Ovary (tissue), 9 donors: ENCODE data around the gene RPTOR. TPM values are rescaled to one million over a fixed set of nuclear protein-coding genes. Genes with fewer than 3 reads are reported as not detected.

Source experiments
- DNase-seq, 5 donors: peaks; one replicate each; pipeline ENCODE4 v3.0.0-alpha.2; 2019 to 2020
- H3K27ac ChIP-seq, 2 donors: fragments of 200-600 bp; one replicate each; pipeline versions ENCODE4 v1.5.1 to v1.8.0; 2019 to 2022
- H3K27me3 ChIP-seq: fragments of 200-600 bp; one replicate; pipeline ENCODE4 v1.8.0; 2022
- H3K36me3 ChIP-seq: fragments of 200-600 bp; sonication (generic); one replicate; pipeline ENCODE4 v1.5.1; 2019
- H3K4me1 ChIP-seq: one replicate; pipeline ENCODE4 v1.8.1; 2013; ENCODE audit warnings: mild to moderate bottlenecking, moderate library complexity; ENCODE audit not compliant: insufficient read depth
- H3K4me3 ChIP-seq: fragments of 200-600 bp; sonication (generic); one replicate; pipeline ENCODE4 v1.5.1; 2017
- H3K9me3 ChIP-seq, 2 donors: fragments of 200-600 bp in 1 of 2; sonication (generic) in 1 of 2; one replicate each; pipeline versions ENCODE4 v1.5.1 to v1.8.1; 2013 to 2019; ENCODE audit warnings: mild to moderate bottlenecking in 1 of 2, moderate library complexity in 1 of 2
- CTCF ChIP-seq, 3 donors: fragments of 450-650 bp in 2 of 3; fragments of 200-600 bp in 1 of 3; IDR thresholded peaks; one replicate each; pipeline versions ENCODE4 v1.5.1 to v1.8.0; 2016 to 2022; ENCODE audit warnings: antibody characterized with exemption in 3 of 3, mild to moderate bottlenecking in 1 of 3
- EP300 ChIP-seq: sonication (generic); formaldehyde crosslinking; IDR thresholded peaks from one replicate; pipeline ENCODE4 v1.6.1; 2017; ENCODE audit warnings: antibody characterized with exemption
- POLR2A ChIP-seq: fragments of 450-650 bp; IDR thresholded peaks from one replicate; pipeline ENCODE4 v1.6.1; 2017; ENCODE audit warnings: antibody characterized with exemption, mild to moderate bottlenecking, moderate library complexity
- WGBS, 3 donors: extraction: QIAGEN DNeasy Blood & Tissue Kit in 1 of 3; methylation state at CpG; one replicate each; pipeline versions ENCODE4 v1.1.5 to v1.1.7; 2013 to 2017; 5-methylcytosine and 5-hydroxymethylcytosine counted together
- intact Hi-C, 4 donors: fragments of 100-400 bp; cut with DNase I; formaldehyde crosslinking; loops; one replicate each; pipeline versions ENCODE4 v1.11.0 to v1.15.1; 2022 to 2023
- polyA plus RNA-seq, 2 donors: library from polyadenylated mRNA; stranded (reverse); fragments of 200-250 nt in 1 of 2; fragments of 350-450 nt in 1 of 2; fragmentation: Illumina TruSeq in 1 of 2; extraction: RNeasy Lipid Tissue Mini Kit (QIAGEN cat#74804) in 1 of 2; gene quantifications; one replicate each; pipeline ENCODE4 v1.2.3, GENCODE V29; 2013 to 2014
- total RNA-seq, 7 donors: library from RNA; depleted of rRNA in 2 of 7; stranded (reverse); fragments of >200 nt in 2 of 7; fragmentation: NEBNext Ultra II Directional in 3 of 7; extraction: Animal tissue kit (Norgen Biotek cat#: 25700) in 3 of 7; gene quantifications; one replicate each; pipeline versions ENCODE4 v1.1.0 to v1.2.4, GENCODE V29; 2016 to 2023
- donor health status: DM: no; HTN: no; CAD: no; lungs with moderate emphysema.
- donor health status: DM: no; HTN: no; CAD: no.
- donor health status: Bipolar disorder and iron deficiency.
- donor health status: DM: yes; HTN: yes; CAD: no.
- donor health status: DM: no; HTN: no; CAD: no.
- donor health status: DM: yes; HTN: yes; CAD: no.

RPTOR gene
- total and polyA plus RNA-seq, 9 donors, result 11.1 to 41.9 (median 27.9) TPM

- peak in 1 of 5 donors; percentile 47 for DNase-seq
- H3K27ac ChIP-seq, result peak overlapping the region in 1 of 2 donors; percentile 12
- no peaks in the 10 kb centered on the region for H3K9me3 ChIP-seq
- WGBS, 3 donors, result 45 to 65% (median 49%) methylated on average over 30 of the region's 30 CpGs
- TF ChIP-seq POLR2A (no peak), CTCF (IDR thresholded peaks at IDR 0.05) (no peak), EP300 (no peak)
- peaks cover 3% of the 10 kb centered on the region for H3K4me1 ChIP-seq
- no peak overlapping the region for H3K4me3 ChIP-seq
- H3K36me3 ChIP-seq, result no peaks in the 10 kb centered on the region
- intact Hi-C loops, result no loop called here
- H3K27me3 ChIP-seq, result no peaks in the 10 kb centered on the region
These were observed 206.7 kb downstream of the RPTOR start for GRCh38 chr17:80751070-80751945.

DNA sequence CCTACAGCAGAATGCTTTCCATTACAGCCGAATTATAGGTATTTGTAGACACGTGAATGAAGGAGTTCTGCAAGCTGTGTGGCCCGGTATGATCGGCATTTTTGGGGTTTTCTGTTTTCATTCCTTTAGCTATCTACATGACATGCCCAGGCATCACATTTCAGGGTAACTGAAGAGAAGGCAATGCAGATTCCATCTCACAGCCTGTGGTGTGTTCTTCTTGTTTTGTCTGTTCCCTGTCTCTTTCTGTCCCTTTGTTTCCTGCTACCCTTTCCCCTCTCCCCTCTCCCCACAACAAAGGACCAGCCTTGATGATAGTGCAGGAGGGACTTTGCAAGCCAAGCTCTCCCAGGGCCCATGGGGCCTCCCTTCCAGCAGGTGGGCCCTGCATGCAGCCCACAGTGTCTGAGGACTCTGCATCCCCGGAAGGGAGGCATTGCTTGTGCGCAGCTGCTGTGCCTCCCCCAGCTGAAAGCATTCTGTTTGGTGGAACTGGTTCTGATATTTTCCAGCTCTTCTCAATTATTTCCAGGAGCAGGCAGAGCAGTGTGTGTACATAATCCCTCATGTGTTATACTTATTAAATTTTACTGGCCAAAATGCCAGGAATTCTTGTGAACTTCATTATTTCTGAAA lies 207.4 kb downstream of the RPTOR start:
- no peaks in the 10 kb centered on the region for H3K36me3 ChIP-seq
- whole genome bisulfite sequencing, 3 donors, result 16 to 38% (median 18%) methylated on average over 6 of the region's 6 CpGs
- TF ChIP-seq CTCF (IDR thresholded peaks at IDR 0.05) (no peak), POLR2A (no peak), EP300 (no peak)
- H3K27ac ChIP-seq, result no peak overlapping the region
- DNase-seq, result no peak
- H3K4me1 ChIP-seq, result peaks cover 3% of the 10 kb centered on the region
- intact Hi-C loops, result no loop called here
- no peaks in the 10 kb centered on the region for H3K9me3 ChIP-seq
- H3K4me3 ChIP-seq, result no peak overlapping the region
- H3K27me3 ChIP-seq, result no peaks in the 10 kb centered on the region

DNA sequence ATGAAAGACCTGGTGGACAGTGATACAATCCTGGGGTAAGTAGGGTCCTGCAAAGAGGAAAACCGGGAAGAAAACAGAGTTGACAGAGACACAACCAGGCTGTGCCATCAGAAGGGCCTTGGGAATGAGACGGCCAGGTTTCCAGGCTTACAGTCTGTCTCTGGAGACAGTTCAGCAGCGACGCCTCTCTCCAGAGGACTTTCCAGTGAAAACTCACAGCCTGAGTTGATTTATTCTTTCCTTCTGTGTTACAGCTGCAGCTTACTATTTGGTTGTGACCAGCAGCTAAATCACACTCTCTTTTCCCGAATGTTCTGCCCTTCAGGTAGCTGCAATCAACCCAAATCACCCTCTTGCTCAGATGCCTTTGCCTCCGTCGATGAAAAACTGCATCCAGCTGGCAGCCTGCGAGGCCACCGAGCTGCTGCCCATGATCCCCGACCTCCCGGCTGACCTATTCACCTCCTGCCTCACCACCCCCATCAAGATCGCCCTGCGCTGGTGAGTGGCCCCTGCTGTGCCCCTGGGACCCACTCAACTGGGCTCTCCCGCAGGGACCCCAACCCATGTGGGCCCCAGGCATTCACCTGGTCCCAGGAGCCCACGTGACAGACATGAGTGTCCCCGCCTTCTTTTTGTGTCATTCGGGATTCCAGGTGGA lies 209.2 kb downstream of the RPTOR start:
- intact Hi-C loops, result no loop called here
- peaks cover 3% of the 10 kb centered on the region for H3K4me1 ChIP-seq
- no peaks in the 10 kb centered on the region for H3K36me3 ChIP-seq
- no peaks in the 10 kb centered on the region for H3K9me3 ChIP-seq
- 70 to 76% (median 71%) methylated on average over 17 of the region's 17 CpGs for WGBS, 3 donors
- no peak for DNase-seq
- H3K27ac ChIP-seq, result no peak overlapping the region
- TF ChIP-seq EP300 (no peak), CTCF (IDR thresholded peaks at IDR 0.05) (no peak), POLR2A (no peak)
- no peaks in the 10 kb centered on the region for H3K27me3 ChIP-seq
- no peak overlapping the region for H3K4me3 ChIP-seq

- Histone ChIP-seq H3K9me3 (no peaks in the 10 kb centered on the region), H3K27ac (no peak overlapping the region), H3K4me1 (peaks cover 3% of the 10 kb centered on the region), H3K4me3 (no peak overlapping the region), H3K36me3 (no peaks in the 10 kb centered on the region), H3K27me3 (no peaks in the 10 kb centered on the region)
- 84 to 96% (median 89%) methylated on average over 9 of the region's 9 CpGs for WGBS, 3 donors
- DNase-seq, result no peak
- intact Hi-C loops, result no loop called here
- TF ChIP-seq POLR2A (no peak), CTCF (IDR thresholded peaks at IDR 0.05) (no peak), EP300 (no peak)
These were observed 210.2 kb downstream of the RPTOR start for GRCh38 chr17:80754846-80755245.
